Testis (tissue), 2 donors: ENCODE data around the gene BSCL2.

Experiments used
- CTCF ChIP-seq, 3 experiments: fragments of 450-650 bp in 2 of 3; fragments of 200-600 bp in 1 of 3; sonication (generic) in 1 of 3; IDR thresholded peaks; one replicate each; pipeline ENCODE4 v1.5.1; 2016 to 2019; ENCODE audit warnings: antibody characterized with exemption in 3 of 3, mild to moderate bottlenecking in 2 of 3, moderate library complexity in 1 of 3
- POLR2A ChIP-seq: fragments of 450-650 bp; IDR thresholded peaks from one replicate; pipeline ENCODE4 v1.6.1; 2017; ENCODE audit warnings: antibody characterized with exemption, mild to moderate bottlenecking, moderate library complexity

DNA sequence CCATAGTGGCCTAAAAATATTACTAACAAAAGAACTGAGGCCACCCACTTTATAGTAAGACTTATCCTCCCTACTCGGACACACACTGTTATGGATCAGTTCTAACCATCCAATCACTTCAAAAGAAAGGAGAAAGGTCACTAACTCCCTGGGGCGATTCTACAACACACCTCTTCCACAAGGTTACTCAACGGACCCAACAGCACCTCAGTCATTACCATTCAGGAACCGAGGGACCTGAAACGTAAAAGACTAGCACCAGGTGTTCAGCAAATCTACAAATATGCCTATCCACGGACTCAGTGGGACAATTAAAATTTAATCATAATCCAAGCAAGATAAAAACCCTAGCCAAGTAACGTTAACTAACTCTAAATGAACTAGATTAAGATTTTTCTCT is 18.4 kb upstream of the BSCL2 start:
- no peak for TF ChIP-seq CTCF (IDR thresholded peaks at IDR 0.05)
- no peak for TF ChIP-seq POLR2A
